ENCODE data around the gene ATXN1.

Gene ATXN1

DNA sequence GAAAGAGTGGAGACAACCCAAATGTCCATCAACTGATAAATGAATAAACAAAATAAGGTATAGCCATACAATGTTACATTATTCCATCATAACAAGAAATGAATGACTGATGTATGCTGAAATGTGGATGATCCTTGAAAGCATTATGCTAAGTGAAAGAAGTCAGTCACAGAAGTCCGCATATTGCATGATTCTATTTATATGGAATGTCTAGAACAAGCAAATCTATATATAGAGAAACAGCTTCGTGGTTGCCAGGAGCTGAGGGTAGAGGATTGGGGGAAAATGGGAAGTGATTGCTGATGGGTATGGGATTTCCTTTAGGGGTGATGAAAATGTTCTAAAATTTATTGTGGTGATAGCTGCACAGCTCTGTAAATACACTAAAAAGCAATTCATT, 196.8 kb downstream of the ATXN1 start:
- H2BK120ac ChIP-seq (ENCODE audit: low read depth, low read length) = no peak overlapping the region
- DNase-seq = peak; percentile 68
- no peak overlapping the region for H2AK5ac ChIP-seq (ENCODE audit: low read length, severe bottlenecking)
- H2AFZ ChIP-seq (ENCODE audit: low read depth, low read length) = no peak overlapping the region
- H3K27me3 ChIP-seq (ENCODE audit: control insufficient read depth in 1 of 2, insufficient read depth in 1 of 2, low read length in 2 of 2) = no peaks in the 10 kb centered on the region
- H3K36me3 ChIP-seq (ENCODE audit: control insufficient read depth in 1 of 2, insufficient read depth in 2 of 2, low read depth in 1 of 2, low read length in 2 of 2) = peaks cover 0 to 2% of the 10 kb centered on the region in 2 experiments
- H3K27ac ChIP-seq (ENCODE audit: low read length, poor library complexity, severe bottlenecking) = no peak overlapping the region
- no peak overlapping the region for H3K9ac ChIP-seq (ENCODE audit: low read length)
- H3K79me1 ChIP-seq (replicated peaks; ENCODE audit: low read length, poor library complexity, severe bottlenecking) = no peaks in the 10 kb centered on the region
- H3K4ac ChIP-seq (ENCODE audit: low read depth in 1 of 2, low read length in 2 of 2) = no peak overlapping the region
- no peak overlapping the region for H3K23ac ChIP-seq (ENCODE audit: low read length in 2 of 2)
- 20% methylated on average over 1 of the region's 2 CpGs for WGBS
- no peak overlapping the region for H4K91ac ChIP-seq (ENCODE audit: low read length)
- no peaks in the 10 kb centered on the region for H3K9me3 ChIP-seq (ENCODE audit: control insufficient read depth, low read length)
- H3K4me1 ChIP-seq (ENCODE audit: control insufficient read depth, insufficient read depth, low read depth, low read length) = no peaks in the 10 kb centered on the region
- no peak overlapping the region for H2BK15ac ChIP-seq (ENCODE audit: low read depth, poor library complexity, severe bottlenecking)
- H3K14ac ChIP-seq (ENCODE audit: low read length in 2 of 2) = no peak overlapping the region
- H3K4me2 ChIP-seq (ENCODE audit: low read length, poor library complexity, severe bottlenecking) = no peak overlapping the region
- H3K18ac ChIP-seq (ENCODE audit: low read depth in 1 of 2, low read length in 2 of 2) = no peak overlapping the region
- H4K8ac ChIP-seq (ENCODE audit: low read length) = no peak overlapping the region
- H2BK12ac ChIP-seq (ENCODE audit: low read length in 2 of 2) = no peak overlapping the region
- no peak overlapping the region for H3K4me3 ChIP-seq (ENCODE audit: insufficient read depth in 1 of 2, low read depth in 1 of 2, low read length in 2 of 2)
- no peak overlapping the region for H2BK5ac ChIP-seq (ENCODE audit: low read depth, low read length, poor library complexity, severe bottlenecking)

GRCh38 chr6:16563628-16564240, 197.5 kb downstream of the ATXN1 start:
- H3K18ac ChIP-seq (ENCODE audit: low read depth in 1 of 2, low read length in 2 of 2) = no peak overlapping the region
- no peak overlapping the region for H2AK5ac ChIP-seq (ENCODE audit: low read length, severe bottlenecking)
- H4K8ac ChIP-seq (ENCODE audit: low read length) = no peak overlapping the region
- no peaks in the 10 kb centered on the region for H3K9me3 ChIP-seq (ENCODE audit: control insufficient read depth, low read length)
- H3K27me3 ChIP-seq (ENCODE audit: control insufficient read depth in 1 of 2, insufficient read depth in 1 of 2, low read length in 2 of 2) = no peaks in the 10 kb centered on the region
- no peak overlapping the region for H3K4ac ChIP-seq (ENCODE audit: low read depth in 1 of 2, low read length in 2 of 2)
- H3K23ac ChIP-seq (ENCODE audit: low read length in 2 of 2) = no peak overlapping the region
- no peak overlapping the region for H3K4me2 ChIP-seq (ENCODE audit: low read length, poor library complexity, severe bottlenecking)
- no peak overlapping the region for H3K14ac ChIP-seq (ENCODE audit: low read length in 2 of 2)
- no peak overlapping the region for H3K4me3 ChIP-seq (ENCODE audit: insufficient read depth in 1 of 2, low read depth in 1 of 2, low read length in 2 of 2)
- H3K4me1 ChIP-seq (ENCODE audit: control insufficient read depth, insufficient read depth, low read depth, low read length) = no peaks in the 10 kb centered on the region
- no peak overlapping the region for H2BK15ac ChIP-seq (ENCODE audit: low read depth, poor library complexity, severe bottlenecking)
- no peak overlapping the region for H3K27ac ChIP-seq (ENCODE audit: low read length, poor library complexity, severe bottlenecking)
- WGBS = 88% methylated on average over 9 of the region's 10 CpGs
- no peaks in the 10 kb centered on the region for H3K79me1 ChIP-seq (replicated peaks; ENCODE audit: low read length, poor library complexity, severe bottlenecking)
- no peak overlapping the region for H3K9ac ChIP-seq (ENCODE audit: low read length)
- no peak overlapping the region for H2BK120ac ChIP-seq (ENCODE audit: low read depth, low read length)
- H4K91ac ChIP-seq (ENCODE audit: low read length) = no peak overlapping the region
- H2BK12ac ChIP-seq (ENCODE audit: low read length in 2 of 2) = no peak overlapping the region
- no peak overlapping the region for H2AFZ ChIP-seq (ENCODE audit: low read depth, low read length)
- H2BK5ac ChIP-seq (ENCODE audit: low read depth, low read length, poor library complexity, severe bottlenecking) = no peak overlapping the region
- peaks cover 0 to 2% of the 10 kb centered on the region in 2 experiments for H3K36me3 ChIP-seq (ENCODE audit: control insufficient read depth in 1 of 2, insufficient read depth in 2 of 2, low read depth in 1 of 2, low read length in 2 of 2)
- DNase-seq = no peak

- Histone ChIP-seq H3K79me1 (replicated peaks; ENCODE audit: low read length, poor library complexity, severe bottlenecking) (no peaks in the 10 kb centered on the region), H3K4me2 (ENCODE audit: low read length, poor library complexity, severe bottlenecking) (no peak overlapping the region), H2BK15ac (ENCODE audit: low read depth, poor library complexity, severe bottlenecking) (no peak overlapping the region)
Measured at GRCh38 chr6:16562498-16562897, 198.8 kb downstream of the ATXN1 start.

DNA sequence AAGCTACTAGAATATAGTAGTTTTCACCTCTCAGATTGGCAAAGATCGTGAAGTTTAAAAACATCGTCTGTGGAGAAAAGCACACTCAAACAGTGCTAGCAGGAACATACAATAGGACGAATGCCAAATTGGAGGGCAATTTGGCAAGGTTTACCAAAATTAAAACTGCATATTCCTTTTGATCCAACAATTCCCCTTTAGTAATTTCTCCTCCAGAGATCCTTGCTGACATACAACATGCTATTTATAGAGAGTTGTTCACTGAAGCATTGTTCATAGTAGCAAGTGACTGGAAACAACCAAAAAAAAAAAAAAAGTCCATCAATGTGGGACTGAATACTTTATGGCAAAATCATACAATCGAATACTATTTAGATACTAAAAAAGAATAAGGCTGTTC, 202.2 kb downstream of the ATXN1 start:
- Histone ChIP-seq H4K8ac (ENCODE audit: low read length) (no peak overlapping the region), H3K4me3 (ENCODE audit: insufficient read depth in 1 of 2, low read depth in 1 of 2, low read length in 2 of 2) (no peak overlapping the region), H3K27me3 (ENCODE audit: control insufficient read depth in 1 of 2, insufficient read depth in 1 of 2, low read length in 2 of 2) (no peaks in the 10 kb centered on the region), H3K14ac (ENCODE audit: low read length in 2 of 2) (no peak overlapping the region), H3K9me3 (ENCODE audit: control insufficient read depth, low read length) (no peaks in the 10 kb centered on the region), H3K79me1 (replicated peaks; ENCODE audit: low read length, poor library complexity, severe bottlenecking) (no peaks in the 10 kb centered on the region), H4K91ac (ENCODE audit: low read length) (no peak overlapping the region), H3K9ac (ENCODE audit: low read length) (peak overlapping the region; percentile 31), H3K4me1 (ENCODE audit: control insufficient read depth, insufficient read depth, low read depth, low read length) (no peaks in the 10 kb centered on the region), H2AFZ (ENCODE audit: low read depth, low read length) (no peak overlapping the region), H2AK5ac (ENCODE audit: low read length, severe bottlenecking) (no peak overlapping the region), H2BK15ac (ENCODE audit: low read depth, poor library complexity, severe bottlenecking) (no peak overlapping the region), H2BK120ac (ENCODE audit: low read depth, low read length) (no peak overlapping the region), H3K36me3 (ENCODE audit: control insufficient read depth in 1 of 2, insufficient read depth in 2 of 2, low read depth in 1 of 2, low read length in 2 of 2) (peaks cover 0 to 6% of the 10 kb centered on the region in 2 experiments), H3K27ac (ENCODE audit: low read length, poor library complexity, severe bottlenecking) (no peak overlapping the region), H3K18ac (ENCODE audit: low read depth in 1 of 2, low read length in 2 of 2) (no peak overlapping the region), H3K4me2 (ENCODE audit: low read length, poor library complexity, severe bottlenecking) (no peak overlapping the region), H2BK5ac (ENCODE audit: low read depth, low read length, poor library complexity, severe bottlenecking) (no peak overlapping the region), H3K4ac (ENCODE audit: low read depth in 1 of 2, low read length in 2 of 2) (no peak overlapping the region), H3K23ac (ENCODE audit: low read length in 2 of 2) (no peak overlapping the region), H2BK12ac (ENCODE audit: low read length in 2 of 2) (no peak overlapping the region)
- DNase-seq = no peak
- 100% methylated on average over 3 of the region's 4 CpGs for WGBS

More at GRCh38 chr6:16562498-16562897, 198.8 kb downstream of the ATXN1 start:
- Histone ChIP-seq H3K4ac (ENCODE audit: low read depth in 1 of 2, low read length in 2 of 2) (no peak overlapping the region), H2AK5ac (ENCODE audit: low read length, severe bottlenecking) (no peak overlapping the region), H3K4me1 (ENCODE audit: control insufficient read depth, insufficient read depth, low read depth, low read length) (no peaks in the 10 kb centered on the region), H3K9me3 (ENCODE audit: control insufficient read depth, low read length) (no peaks in the 10 kb centered on the region), H3K18ac (ENCODE audit: low read depth in 1 of 2, low read length in 2 of 2) (no peak overlapping the region), H3K36me3 (ENCODE audit: control insufficient read depth in 1 of 2, insufficient read depth in 2 of 2, low read depth in 1 of 2, low read length in 2 of 2) (peaks cover 0 to 6% of the 10 kb centered on the region in 2 experiments), H4K91ac (ENCODE audit: low read length) (no peak overlapping the region), H3K4me3 (ENCODE audit: insufficient read depth in 1 of 2, low read depth in 1 of 2, low read length in 2 of 2) (no peak overlapping the region), H2BK12ac (ENCODE audit: low read length in 2 of 2) (no peak overlapping the region), H3K9ac (ENCODE audit: low read length) (no peak overlapping the region), H3K23ac (ENCODE audit: low read length in 2 of 2) (no peak overlapping the region), H2AFZ (ENCODE audit: low read depth, low read length) (no peak overlapping the region), H3K14ac (ENCODE audit: low read length in 2 of 2) (no peak overlapping the region), H3K27me3 (ENCODE audit: control insufficient read depth in 1 of 2, insufficient read depth in 1 of 2, low read length in 2 of 2) (no peaks in the 10 kb centered on the region), H2BK120ac (ENCODE audit: low read depth, low read length) (no peak overlapping the region), H3K27ac (ENCODE audit: low read length, poor library complexity, severe bottlenecking) (no peak overlapping the region), H4K8ac (ENCODE audit: low read length) (no peak overlapping the region), H2BK5ac (ENCODE audit: low read depth, low read length, poor library complexity, severe bottlenecking) (no peak overlapping the region)
- 92% methylated on average over 2 of the region's 2 CpGs for WGBS
- DNase-seq = peak; percentile 10
